GM21381 (cell line): ENCODE data around the gene IZUMO1R.
"Not testable (repeated sequence)": the region's sequence is repeated elsewhere in the genome, so short reads cannot be mapped to it uniquely, and the experiment has no call there.

Experiments used
- ATAC-seq: cut with Tn5 transposase; IDR thresholded peaks from one replicate; pipeline ENCODE4 v1.9.1; 2021; ENCODE audit warnings: mild to moderate bottlenecking, moderate library complexity; ENCODE audit not compliant: unreplicated experiment

The IZUMO1R gene

GRCh38 chr11:94325681-94326080 is 21.3 kb downstream of the IZUMO1R start:
- ATAC-seq = peak; percentile 85

- no peak for ATAC-seq
Observed at GRCh38 chr11:94326947-94327346, 22.6 kb downstream of the IZUMO1R start.

- ATAC-seq = no peak
Observed at GRCh38 chr11:94328587-94329080, 24.3 kb downstream of the IZUMO1R start.

GRCh38 chr11:94329501-94329900 is 25.1 kb downstream of the IZUMO1R start:
- no peak for ATAC-seq

- no peak for ATAC-seq
Observed at GRCh38 chr11:94330789-94331188, 26.4 kb downstream of the IZUMO1R start.

- ATAC-seq = no peak
Observed at GRCh38 chr11:94332814-94333213, 28.4 kb downstream of the IZUMO1R start.

- no peak for ATAC-seq
Observed at GRCh38 chr11:94336033-94336432, 31.7 kb downstream of the IZUMO1R start.

- no peak for ATAC-seq
Observed at GRCh38 chr11:94338651-94339050, 34.3 kb downstream of the IZUMO1R start.

GRCh38 chr11:94342250-94342649 is 37.9 kb downstream of the IZUMO1R start:
- no peak for ATAC-seq

GRCh38 chr11:94343495-94343894 is 39.1 kb downstream of the IZUMO1R start:
- ATAC-seq = no peak

GRCh38 chr11:94346311-94346710 is 41.9 kb downstream of the IZUMO1R start:
- not testable (repeated sequence) for ATAC-seq

GRCh38 chr11:94350850-94351563 is 46.6 kb downstream of the IZUMO1R start:
- ATAC-seq = not testable (repeated sequence)
